COLO668 (cell line): ENCODE data around the gene CDK14.

ENCODE experiments used
- DNase-seq: peaks from one replicate; lab custom pipeline; 2025; ENCODE audit not compliant: unreplicated experiment; lab: John Stamatoyannopoulos, UW

CDK14 gene

GRCh38 chr7:90677486-90678404 lies 81.6 kb downstream of the CDK14 start:
- peak; percentile 42 for DNase-seq

- no peak for DNase-seq
Observed at GRCh38 chr7:90678986-90679385, 82.9 kb downstream of the CDK14 start.

GRCh38 chr7:90680484-90680883 lies 84.4 kb downstream of the CDK14 start:
- DNase-seq, result no peak

GRCh38 chr7:90681336-90682022 lies 85.4 kb downstream of the CDK14 start:
- no peak for DNase-seq

GRCh38 chr7:90686146-90686545 lies 90.0 kb downstream of the CDK14 start:
- no peak for DNase-seq

- no peak for DNase-seq
Observed at GRCh38 chr7:90688810-90689209, 92.7 kb downstream of the CDK14 start.

- no peak for DNase-seq
Observed at GRCh38 chr7:90689260-90689659, 93.1 kb downstream of the CDK14 start.

GRCh38 chr7:90690159-90690858 lies 94.2 kb downstream of the CDK14 start:
- DNase-seq, result no peak

GRCh38 chr7:90692396-90692795 lies 96.3 kb downstream of the CDK14 start:
- no peak for DNase-seq

- no peak for DNase-seq
Observed at GRCh38 chr7:90692947-90693346, 96.8 kb downstream of the CDK14 start.

GRCh38 chr7:90693939-90694338 lies 97.8 kb downstream of the CDK14 start:
- no peak for DNase-seq

GRCh38 chr7:90698616-90699015 lies 102.5 kb downstream of the CDK14 start:
- no peak for DNase-seq

- DNase-seq, result no peak
Observed at GRCh38 chr7:90701021-90701420, 104.9 kb downstream of the CDK14 start.

- DNase-seq, result no peak
Observed at GRCh38 chr7:90701771-90702170, 105.7 kb downstream of the CDK14 start.

GRCh38 chr7:90705391-90706071 lies 109.4 kb downstream of the CDK14 start:
- no peak for DNase-seq

GRCh38 chr7:90706072-90706716 lies 110.1 kb downstream of the CDK14 start:
- DNase-seq, result peak; percentile 38

GRCh38 chr7:90708841-90709317 lies 112.8 kb downstream of the CDK14 start:
- peak; percentile 10 for DNase-seq

GRCh38 chr7:90709501-90710465 lies 113.7 kb downstream of the CDK14 start:
- DNase-seq, result no peak

GRCh38 chr7:90710466-90710850 lies 114.3 kb downstream of the CDK14 start:
- no peak for DNase-seq
